Ovary (tissue), 3 donors: ENCODE data around the gene KRT86.

Experiments
- CTCF ChIP-seq, 3 donors: fragments of 450-650 bp in 2 of 3; fragments of 200-600 bp in 1 of 3; IDR thresholded peaks; one replicate each; pipeline versions ENCODE4 v1.5.1 to v1.8.0; 2016 to 2022; ENCODE audit warnings: antibody characterized with exemption in 3 of 3, mild to moderate bottlenecking in 1 of 3
- EP300 ChIP-seq: sonication (generic); formaldehyde crosslinking; IDR thresholded peaks from one replicate; pipeline ENCODE4 v1.6.1; 2017; ENCODE audit warnings: antibody characterized with exemption
- POLR2A ChIP-seq: fragments of 450-650 bp; IDR thresholded peaks from one replicate; pipeline ENCODE4 v1.6.1; 2017; ENCODE audit warnings: antibody characterized with exemption, mild to moderate bottlenecking, moderate library complexity
- donor health status: DM: no; HTN: no; CAD: no.

- TF ChIP-seq CTCF (IDR thresholded peaks at IDR 0.05) = no peak
- no peak for TF ChIP-seq POLR2A
- no peak for TF ChIP-seq EP300
Measured at GRCh38 chr12:52232203-52232673, 42.2 kb upstream of the KRT86 start.
